NCI-H1048 (cell line): Measurements from ENCODE around the gene WNT7A.

Experiments used
- DNase-seq: peaks from one replicate; lab custom pipeline; 2025; lab: John Stamatoyannopoulos, UW

Gene WNT7A

DNA sequence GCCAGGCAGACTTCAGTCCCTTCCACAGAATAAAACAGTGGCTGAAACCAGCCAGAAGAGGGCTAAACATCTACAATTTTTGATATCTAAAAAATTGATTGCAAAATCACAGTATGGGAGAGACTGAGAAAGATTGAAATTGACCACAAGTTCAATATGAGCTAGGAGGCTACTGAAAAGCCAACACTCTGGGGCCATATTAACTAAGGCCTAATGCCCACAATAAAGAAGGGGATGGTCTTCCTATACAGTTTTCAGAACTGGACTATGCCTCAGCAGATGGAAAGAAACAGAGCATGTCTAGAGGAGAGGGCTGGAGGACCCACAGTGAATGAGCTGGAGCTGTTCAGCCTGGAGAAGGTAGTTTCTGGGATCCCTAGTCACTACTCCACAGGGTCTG lies 53.2 kb downstream of the WNT7A start:
- no peak for DNase-seq

DNA sequence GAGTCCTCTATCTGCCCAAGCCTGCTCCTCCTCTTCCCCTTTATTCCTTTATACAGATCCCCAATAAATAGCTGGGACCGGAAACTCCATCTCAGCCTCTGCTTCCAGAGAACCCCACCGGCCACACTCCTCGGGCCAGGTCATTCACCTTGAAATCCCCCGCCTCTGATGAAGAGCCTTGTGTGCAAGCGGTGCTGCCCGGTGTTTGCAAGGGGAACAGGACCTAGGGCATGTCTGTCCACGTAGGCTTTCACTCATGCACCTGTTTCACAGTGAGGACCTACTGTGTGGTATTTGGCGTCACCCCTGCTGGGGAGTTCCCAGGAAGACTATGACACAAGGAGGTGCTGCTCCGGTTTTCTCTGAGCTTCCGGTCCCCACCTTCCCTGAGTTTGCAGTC lies 54.0 kb downstream of the WNT7A start:
- DNase-seq = no peak

GRCh38 chr3:13825311-13825579 lies 54.6 kb downstream of the WNT7A start:
- no peak for DNase-seq

DNA sequence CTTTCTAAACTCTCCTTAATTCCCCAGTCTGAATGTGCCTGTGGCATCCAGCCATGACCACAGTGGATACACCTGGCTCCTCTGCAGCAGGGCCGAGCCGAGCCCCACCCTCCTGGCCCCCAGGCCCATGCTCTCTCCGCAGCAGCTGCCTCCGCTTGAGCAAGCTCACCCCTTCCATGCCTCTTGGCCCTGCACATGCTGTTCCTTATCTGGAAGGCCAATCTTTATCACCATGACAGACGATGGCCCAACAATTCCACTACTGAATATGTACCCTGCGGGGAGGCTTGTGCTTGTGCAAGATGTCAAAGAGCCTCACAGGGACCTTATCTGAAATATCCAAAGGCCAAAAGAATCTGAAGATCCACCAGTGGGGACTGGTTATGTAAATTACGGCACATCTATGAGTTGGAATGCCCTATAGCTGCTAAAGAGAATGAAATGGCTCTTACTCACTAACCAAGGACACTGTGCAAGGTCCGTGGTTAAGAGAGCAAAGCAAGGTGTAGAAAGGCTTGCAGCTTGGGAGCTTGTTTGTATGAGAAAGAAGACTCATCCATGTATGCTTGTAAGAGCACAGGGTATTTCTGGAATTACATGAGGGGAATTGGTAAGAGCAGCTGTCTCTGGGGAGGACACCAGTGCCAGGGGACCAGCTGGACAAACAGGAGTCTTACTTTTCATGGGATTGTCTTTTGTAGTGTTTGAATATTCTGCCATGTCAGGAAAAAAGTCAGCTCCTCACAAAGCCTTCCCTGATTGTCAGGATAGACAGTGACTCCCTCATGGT lies 55.2 kb downstream of the WNT7A start:
- DNase-seq = no peak

- no peak for DNase-seq
These were observed 56.2 kb downstream of the WNT7A start for GRCh38 chr3:13823692-13824091.

DNA sequence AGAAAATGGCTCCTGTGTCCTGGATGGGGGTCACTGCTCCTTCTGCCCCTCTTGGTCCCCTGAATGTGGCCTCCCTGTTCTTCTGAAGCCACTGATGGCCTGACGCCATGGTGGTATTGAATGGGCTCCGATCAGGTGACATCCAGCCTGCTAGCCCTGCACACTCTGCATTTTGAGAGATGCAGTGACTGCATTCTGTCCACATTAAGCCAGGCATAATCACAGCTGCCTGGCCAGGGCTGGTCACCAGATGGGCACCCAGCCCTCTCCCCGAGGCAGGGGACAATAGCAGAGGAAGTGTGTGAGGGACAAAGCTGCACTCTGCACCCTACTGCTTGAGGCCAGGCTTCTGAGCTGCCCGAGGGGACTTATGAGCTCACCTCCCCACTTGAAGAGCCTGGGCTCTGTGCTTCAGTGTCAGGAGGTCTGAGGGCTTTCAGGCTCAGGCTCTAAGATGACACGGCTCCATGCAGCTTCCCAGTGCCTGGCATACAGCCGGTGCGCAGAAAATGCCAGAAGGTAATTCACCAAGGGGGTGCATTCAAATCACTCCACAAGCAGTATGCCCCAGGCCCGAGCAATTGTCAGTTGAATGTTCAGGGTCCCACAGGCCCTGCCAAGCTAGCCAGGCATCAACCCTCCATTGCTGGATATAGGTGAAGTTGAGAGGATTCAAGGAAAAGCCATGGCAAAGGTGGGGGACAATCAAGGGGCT lies 56.8 kb downstream of the WNT7A start:
- DNase-seq = no peak

- no peak for DNase-seq
These were observed 57.8 kb downstream of the WNT7A start for GRCh38 chr3:13822042-13822441.

DNA sequence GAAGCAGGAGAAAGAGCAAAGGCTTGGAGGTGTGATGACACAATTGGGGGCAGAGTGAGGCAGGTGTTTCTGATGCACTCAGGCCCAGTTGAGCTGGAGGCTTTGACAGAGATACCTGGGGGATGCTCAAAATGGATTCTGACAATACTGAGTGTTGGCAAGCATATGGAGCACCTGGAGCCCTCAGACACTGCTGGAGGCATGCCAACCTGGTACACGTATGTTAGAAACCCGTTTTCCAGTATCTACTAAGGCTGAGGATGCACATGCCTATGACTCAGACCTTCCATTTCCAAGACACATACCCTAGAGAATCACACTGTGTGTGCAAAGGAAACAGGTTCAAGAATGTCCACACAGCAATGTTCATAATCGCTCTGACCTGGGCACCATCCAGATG lies 58.7 kb downstream of the WNT7A start:
- DNase-seq = no peak

DNA sequence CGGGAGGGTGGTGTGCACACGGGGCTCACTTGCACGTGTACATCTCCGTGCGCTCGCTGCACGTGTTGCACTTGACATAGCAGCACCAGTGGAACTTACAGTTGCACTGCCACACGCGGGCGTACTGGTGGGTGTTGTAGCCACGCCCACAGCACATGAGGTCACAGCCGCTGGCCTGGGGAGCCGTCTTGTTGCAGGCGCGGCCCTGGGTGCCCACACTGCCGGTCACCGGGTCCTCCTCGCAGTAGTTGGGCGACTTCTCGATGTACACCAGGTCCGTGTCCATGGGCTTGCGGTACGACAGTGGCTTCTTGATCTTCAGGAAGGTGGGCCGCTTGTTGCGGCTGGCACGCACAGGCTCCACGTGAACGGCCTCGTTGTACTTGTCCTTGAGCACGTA lies 61.0 kb downstream of the WNT7A start:
- DNase-seq = no peak

GRCh38 chr3:13815088-13815683 lies 64.7 kb downstream of the WNT7A start:
- no peak for DNase-seq

DNA sequence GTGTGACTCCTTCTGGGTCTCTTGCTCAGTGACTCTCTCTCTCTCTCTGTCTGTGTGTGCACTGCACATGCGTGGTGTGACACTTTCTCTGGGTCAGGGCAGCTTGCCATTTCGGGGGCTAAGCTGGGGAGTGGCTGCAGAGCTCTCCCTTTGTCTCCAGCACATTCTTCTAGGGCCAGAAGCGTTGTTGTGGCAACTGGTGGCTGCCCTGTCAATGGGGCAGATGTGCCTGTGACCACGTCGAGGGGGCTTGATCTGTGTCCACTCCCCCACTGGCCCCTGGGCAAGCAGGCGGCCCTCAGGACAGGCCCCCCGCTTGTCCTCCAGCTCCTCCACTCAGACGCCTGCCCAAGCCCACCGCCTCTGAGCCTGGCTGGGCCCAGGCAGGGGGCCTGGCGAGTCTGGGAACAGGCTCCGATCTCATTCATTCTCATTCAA lies 67.8 kb downstream of the WNT7A start:
- no peak for DNase-seq

- DNase-seq = no peak
These were observed 68.3 kb downstream of the WNT7A start for GRCh38 chr3:13811614-13812013.

GRCh38 chr3:13808550-13808949 lies 71.3 kb downstream of the WNT7A start:
- no peak for DNase-seq

DNA sequence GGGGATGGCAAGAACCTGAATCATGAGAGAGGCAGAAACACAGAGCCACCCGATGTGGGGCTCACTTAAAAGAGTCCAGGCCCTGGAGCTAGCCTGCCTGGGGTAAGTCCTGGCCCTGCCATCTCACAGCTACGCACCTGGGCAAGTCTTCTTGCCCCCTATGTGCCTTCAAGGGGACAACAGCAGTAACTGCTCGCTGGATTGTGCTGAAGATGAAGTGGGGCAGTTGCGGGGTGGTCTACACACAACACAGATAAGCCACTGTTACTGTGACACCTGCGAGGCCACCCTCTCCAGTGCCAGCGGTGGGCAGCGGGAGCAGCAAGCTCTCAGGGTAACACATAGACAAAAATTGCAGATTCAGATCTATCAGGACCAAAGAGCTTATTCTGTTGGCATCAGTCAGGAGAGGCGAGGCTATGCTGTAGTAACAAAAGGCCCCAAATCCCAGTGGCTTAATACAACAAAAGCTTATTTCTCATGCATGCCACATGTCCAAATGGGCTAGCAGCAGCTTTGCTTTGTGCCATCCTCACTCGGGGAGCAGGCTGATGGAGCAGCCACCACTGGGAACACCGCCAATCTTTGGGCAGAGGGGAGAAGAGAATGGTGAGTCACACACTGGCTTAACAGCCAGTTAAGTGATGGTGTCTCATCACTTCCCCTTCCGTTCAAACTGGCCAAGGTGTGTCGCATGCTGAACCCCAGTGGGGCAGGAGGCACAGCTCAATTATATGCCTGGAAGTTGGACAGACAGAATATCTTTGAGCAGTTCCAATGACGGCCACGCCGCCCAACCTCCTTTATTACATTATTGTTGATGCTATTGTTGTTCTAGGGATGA lies 78.3 kb downstream of the WNT7A start:
- DNase-seq = no peak

DNA sequence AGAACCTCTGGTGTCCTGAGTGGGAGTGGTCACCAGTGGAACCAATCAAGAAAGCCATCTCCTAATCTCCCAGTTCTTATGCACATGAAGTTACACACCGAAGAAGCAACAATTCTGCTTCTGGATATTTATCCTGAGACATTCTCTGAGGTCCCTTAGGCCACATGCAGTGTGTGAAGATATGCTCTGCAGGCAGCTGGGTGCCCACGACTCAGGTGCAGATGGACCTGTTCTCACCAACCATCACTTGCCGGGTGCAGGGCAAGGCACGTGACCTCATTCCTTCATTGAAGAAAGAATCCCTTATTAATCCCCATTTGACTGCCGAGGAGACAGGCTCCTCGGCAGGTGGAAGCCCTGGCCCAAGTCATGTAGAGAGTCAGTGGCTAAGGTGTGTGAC lies 79.8 kb downstream of the WNT7A start:
- DNase-seq = no peak

- DNase-seq = no peak
These were observed 81.5 kb downstream of the WNT7A start for GRCh38 chr3:13798401-13798800.

- no peak for DNase-seq
These were observed 83.0 kb downstream of the WNT7A start for GRCh38 chr3:13796701-13797460.

DNA sequence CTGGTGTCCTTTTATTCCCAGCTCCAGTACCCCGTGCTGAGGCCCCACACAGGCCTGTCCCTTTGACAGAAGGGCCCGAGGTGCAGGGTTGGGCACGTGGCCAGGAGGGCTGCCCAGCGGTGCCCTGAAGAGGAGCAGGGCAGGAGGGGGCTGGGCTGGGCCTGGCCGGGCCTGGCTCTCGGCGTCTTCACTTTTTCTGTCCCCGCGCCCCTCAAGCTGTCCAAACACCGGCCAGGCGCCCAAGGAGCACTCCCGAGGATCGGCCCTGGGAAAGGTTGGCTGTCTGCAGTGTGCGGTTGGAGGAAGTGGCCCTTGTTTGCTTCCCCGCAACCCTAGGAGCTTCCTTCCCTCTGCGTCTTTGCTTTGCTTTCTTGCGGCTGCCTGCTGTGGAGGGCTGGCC lies 84.1 kb downstream of the WNT7A start:
- no peak for DNase-seq

GRCh38 chr3:13794322-13794721 lies 85.5 kb downstream of the WNT7A start:
- DNase-seq = no peak

GRCh38 chr3:13793451-13793850 lies 86.4 kb downstream of the WNT7A start:
- no peak for DNase-seq

GRCh38 chr3:13792512-13793371 lies 87.1 kb downstream of the WNT7A start:
- no peak for DNase-seq
